ENCODE measurements around the gene WDR31.

Gene WDR31

GRCh38 chr9:113267911-113268566, 72.0 kb downstream of the WDR31 start:
- DNase-seq (ENCODE audit: low read depth in 1 of 2, low spot score in 1 of 2) = no peak
- in situ Hi-C loops (cut with HindIII; ENCODE audit: low pct_unique_long_range_greater_than_20kb, low sequenced_read_pairs) = no loop called here
- no peak for TF ChIP-seq JUND (IDR thresholded peaks at IDR 0.05; ENCODE audit: low read depth)

GRCh38 chr9:113266174-113266573, 73.9 kb downstream of the WDR31 start:
- DNase-seq (ENCODE audit: low read depth in 1 of 2, low spot score in 1 of 2) = no peak
- in situ Hi-C loops (cut with HindIII; ENCODE audit: low pct_unique_long_range_greater_than_20kb, low sequenced_read_pairs) = no loop called here
- TF ChIP-seq JUND (IDR thresholded peaks at IDR 0.05; ENCODE audit: low read depth) = no peak
